ENCODE data around the gene AFG3L2. TPM values are rescaled to one million over a fixed set of nuclear protein-coding genes. Genes with fewer than 3 reads are reported as not detected.
A peak's percentile ranks its signal among the peaks of the same experiment; 100 is the strongest.

AFG3L2 gene
- total and polyA plus RNA-seq, 9 of the 15 experiments (the other 6 are each of a cell fraction or from before 2014, with no cell fraction given) = 24.1 to 109 (median 84.0) TPM

- intact Hi-C loops (cut with micrococcal nuclease) (no loop called here), in situ Hi-C loops (cut with MboI) (no loop called here)
- Histone ChIP-seq H3K4me3 (no peak overlapping the region), H3K36me3 (ENCODE audit: control insufficient read depth, insufficient read depth, low read length) (peaks cover 82% of the 10 kb centered on the region), H3K9me1 (ENCODE audit: control insufficient read depth, insufficient read depth, low read length) (no peaks in the 10 kb centered on the region), H3K27ac (ENCODE audit: extremely low read depth, low read depth, low read length) (no peak overlapping the region), H3K79me2 (ENCODE audit: control insufficient read depth, insufficient read depth, low read length) (peaks cover 42% of the 10 kb centered on the region), H3K4me2 (ENCODE audit: insufficient read depth, low read length) (no peak overlapping the region), H3K9ac (ENCODE audit: insufficient read depth in 1 of 2, low read depth in 2 of 2, low read length in 2 of 2) (no peak overlapping the region; a peak in 1 of 4 replicates), H3K9me3 (replicated peaks; ENCODE audit: control insufficient read depth, insufficient read depth, low read depth, low read length) (peaks cover 21% of the 10 kb centered on the region), H3K27me3 (ENCODE audit: control insufficient read depth in 2 of 2, insufficient read depth in 2 of 2, low read length in 2 of 2) (no peaks in the 10 kb centered on the region), H3K4me1 (replicated peaks in 1 of 2; ENCODE audit: control insufficient read depth in 2 of 2, insufficient read depth in 2 of 2, low read length in 2 of 2) (peaks cover 7 to 20% of the 10 kb centered on the region in 2 experiments; a peak in 4 of 5 replicates), H4K20me1 (replicated peaks; ENCODE audit: control insufficient read depth, insufficient read depth, low read length) (no peaks in the 10 kb centered on the region), H2AFZ (ENCODE audit: low read depth, low read length) (no peak overlapping the region)
- POLR2A ChIA-PET = interaction anchor here (0.5 to 3.2 kb wide), 10 partner anchors 9 to 459 kb away, joined by 3 to 22 read pairs (median 4); no protein-coding TSS in a partner anchor
- ATAC-seq (no peak), FAIRE-seq (no peak), DNase-seq (ENCODE audit: extremely low read depth in 1 of 4, low spot score in 3 of 4) (no peak)
- 95% methylated on average over 1 of the region's 1 CpG for WGBS (ENCODE audit: insufficient coverage, low coverage, missing lambda C conversion rate)
- CTCF ChIA-PET (ENCODE audit: low intra/inter-chr PET ratio) = no interaction called here
- BruUV-seq (replicated peaks) = no TSS peak
- TF ChIP-seq ZNF785 (CRISPR knock-in tag; IDR thresholded peaks at IDR 0.05) = no peak
- TF ChIP-seq TBP (optimal IDR thresholded peaks at IDR 0.05; ENCODE audit: low read depth, low read length) = no peak
- TF ChIP-seq MAFG (tag; conservative IDR thresholded peaks at IDR 0.05) = peak; percentile 58; the same call in 1 of the 2 replicates
- TF ChIP-seq SMAD1 (IDR thresholded peaks at IDR 0.05; ENCODE audit: low read depth, low read length, partially characterized antibody) = no peak
- no peak for TF ChIP-seq SNRNP70 (optimal IDR thresholded peaks at IDR 0.05; ENCODE audit: low read depth, low read length)
- no peak for TF ChIP-seq STAT6 (CRISPR knock-in tag; IDR thresholded peaks at IDR 0.05)
- TF ChIP-seq POLR2H (tag; IDR thresholded peaks at IDR 0.05; ENCODE audit: low read depth) = no peak
- TF ChIP-seq ZNF239 (CRISPR knock-in tag; IDR thresholded peaks at IDR 0.05) = no peak
- TF ChIP-seq MAFF (IDR thresholded peaks at IDR 0.05; ENCODE audit: low read length) = peak; percentile 4; the same call in 1 of the 2 replicates
- TF ChIP-seq TCF15 (CRISPR knock-in tag; IDR thresholded peaks at IDR 0.05) = no peak
- no peak for TF ChIP-seq SMARCA5 (IDR thresholded peaks at IDR 0.05)
- TF ChIP-seq TEAD4 (IDR thresholded peaks at IDR 0.05; ENCODE audit: low read length) = no peak
- TF ChIP-seq TEAD4 (CRISPR knock-in tag; IDR thresholded peaks at IDR 0.05; ENCODE audit: borderline replicate concordance) = no peak
- peak; percentile 78 for TF ChIP-seq C11orf30 (IDR thresholded peaks at IDR 0.05; ENCODE audit: low read depth)
- no peak for TF ChIP-seq PRMT5 (CRISPR knock-in tag; IDR thresholded peaks at IDR 0.05)
- no peak for TF ChIP-seq ZZZ3 (IDR thresholded peaks at IDR 0.05)
- no peak for TF ChIP-seq GATAD2A (IDR thresholded peaks at IDR 0.05)
- no peak for TF ChIP-seq KDM2B (CRISPR knock-in tag; IDR thresholded peaks at IDR 0.05)
- no peak for TF ChIP-seq KHSRP (IDR thresholded peaks at IDR 0.05)
- TF ChIP-seq ATF7 (IDR thresholded peaks at IDR 0.05) = no peak
- no peak for TF ChIP-seq SMAD4 (CRISPR knock-in tag; conservative IDR thresholded peaks at IDR 0.05)
- TF ChIP-seq ZNF740 (CRISPR knock-in tag; IDR thresholded peaks at IDR 0.05) = no peak
- TF ChIP-seq ZNF740 (tag; IDR thresholded peaks at IDR 0.05) = no peak
These were observed 62.3 kb downstream of the AFG3L2 start for GRCh38 chr18:12314591-12315305.
